GM21515 (cell line): Measurements from ENCODE around the gene C17orf67.
"Not testable (repeated sequence)": the region's sequence is repeated elsewhere in the genome, so short reads cannot be mapped to it uniquely, and the experiment has no call there.

ENCODE experiments used
- ATAC-seq: cut with Tn5 transposase; IDR thresholded peaks from one replicate; pipeline ENCODE4 v1.9.1; 2021; ENCODE audit not compliant: unreplicated experiment

The C17orf67 gene

DNA sequence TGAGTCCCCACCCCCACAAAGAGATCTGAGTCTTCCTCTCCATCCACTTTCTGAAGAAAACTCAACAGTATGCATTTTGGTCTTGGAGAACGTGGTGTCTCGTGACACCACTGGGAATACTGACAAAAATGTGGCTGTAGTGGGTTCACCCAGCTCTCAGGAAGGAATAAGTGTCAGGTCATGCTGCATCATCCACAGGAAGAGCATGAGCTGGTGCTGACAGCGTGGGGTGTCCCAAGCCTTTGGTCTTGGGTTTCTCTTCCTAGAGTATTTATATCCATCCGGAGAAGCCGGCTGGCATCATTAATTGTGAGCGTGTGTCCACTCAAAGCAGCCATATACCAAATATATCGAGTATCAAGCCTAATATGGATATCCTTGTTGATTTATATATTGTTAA is 55.9 kb downstream of the C17orf67 start:
- no peak for ATAC-seq

DNA sequence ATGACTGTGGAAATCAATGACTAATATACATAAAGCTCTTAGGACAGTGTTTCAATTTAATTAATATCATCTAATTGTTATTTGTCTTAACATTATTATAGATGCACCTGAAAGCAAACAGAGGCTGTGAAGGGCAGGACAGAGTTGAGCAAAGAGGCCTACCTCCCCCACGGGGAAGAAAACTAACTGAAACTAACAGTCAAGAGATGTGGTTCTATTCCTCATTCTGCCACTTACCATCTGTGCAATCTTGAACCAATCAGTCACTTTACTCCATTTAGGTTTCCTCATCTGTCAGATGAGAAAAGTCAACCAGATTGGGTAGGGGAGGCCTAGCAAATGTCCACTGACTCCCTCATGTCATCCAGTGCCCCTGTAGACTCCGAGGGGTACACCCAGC is 59.1 kb downstream of the C17orf67 start:
- ATAC-seq, result no peak

- ATAC-seq, result no peak
These were observed 60.6 kb downstream of the C17orf67 start for GRCh38 chr17:56773124-56773523.

GRCh38 chr17:56772442-56772841 is 61.3 kb downstream of the C17orf67 start:
- no peak for ATAC-seq

GRCh38 chr17:56771975-56772374 is 61.7 kb downstream of the C17orf67 start:
- no peak for ATAC-seq

DNA sequence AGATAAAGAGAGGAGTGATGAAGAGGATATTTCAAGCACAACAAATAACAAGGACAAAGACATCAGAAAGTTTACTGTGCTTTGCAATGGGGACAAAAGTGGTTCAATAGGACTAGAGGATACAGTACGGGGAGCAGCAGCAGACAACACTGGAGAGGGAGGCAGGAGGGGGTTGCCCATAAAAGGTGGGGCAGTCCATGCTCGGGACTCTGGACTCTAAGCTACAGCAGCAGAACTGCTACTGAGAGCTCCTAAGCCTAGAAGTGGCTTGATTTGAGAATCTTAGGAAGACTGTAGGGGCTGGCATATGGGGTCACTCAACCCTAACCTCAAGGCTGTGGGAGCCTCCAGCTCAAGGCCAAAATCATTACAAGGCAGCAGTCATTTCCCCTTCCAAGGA is 62.2 kb downstream of the C17orf67 start:
- ATAC-seq, result no peak

GRCh38 chr17:56770427-56770826 is 63.3 kb downstream of the C17orf67 start:
- no peak for ATAC-seq

GRCh38 chr17:56765449-56765848 is 68.3 kb downstream of the C17orf67 start:
- ATAC-seq, result no peak

- ATAC-seq, result no peak
These were observed 70.7 kb downstream of the C17orf67 start for GRCh38 chr17:56762988-56763387.

- ATAC-seq, result no peak
These were observed 71.6 kb downstream of the C17orf67 start for GRCh38 chr17:56762144-56762543.

- ATAC-seq, result no peak
These were observed 72.3 kb downstream of the C17orf67 start for GRCh38 chr17:56761387-56761786.

DNA sequence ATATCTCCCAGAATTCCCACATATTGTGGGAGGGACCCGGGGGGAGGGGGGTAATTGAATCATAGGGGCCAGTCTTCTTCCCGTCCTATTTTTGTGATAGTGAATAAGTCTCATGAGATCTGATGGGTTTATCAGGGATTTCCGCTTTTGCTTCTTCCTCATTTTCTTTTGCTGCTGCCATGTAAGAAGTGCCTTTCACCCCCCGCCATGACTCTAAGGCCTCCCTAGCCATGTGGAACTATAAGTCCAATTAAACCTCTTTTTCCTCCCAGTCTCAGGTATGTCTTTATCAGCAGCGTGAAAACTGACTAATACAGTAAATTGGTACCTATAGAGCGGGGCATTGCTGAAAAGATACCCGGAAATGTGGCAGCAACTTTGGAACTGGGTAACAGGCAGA is 76.1 kb downstream of the C17orf67 start:
- not testable (repeated sequence) for ATAC-seq

DNA sequence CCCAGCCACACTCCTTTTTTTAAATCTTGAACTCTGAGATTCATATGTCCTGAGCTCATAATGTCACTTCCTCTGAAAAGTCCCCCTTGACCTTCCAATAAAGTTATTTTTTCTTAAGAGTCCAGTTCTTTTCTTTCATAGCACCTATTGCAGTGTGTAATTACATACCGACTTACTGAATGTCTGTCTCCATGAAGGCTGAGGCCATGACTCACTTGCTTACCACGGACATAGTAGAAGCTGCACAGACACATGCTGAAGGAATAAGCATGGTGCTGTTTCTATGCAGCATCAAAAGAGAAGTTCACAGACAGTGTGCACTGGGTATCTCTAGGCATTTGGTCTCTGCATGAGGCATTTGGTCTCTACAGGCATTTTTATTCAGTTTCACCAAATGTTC is 77.2 kb downstream of the C17orf67 start:
- ATAC-seq, result no peak

DNA sequence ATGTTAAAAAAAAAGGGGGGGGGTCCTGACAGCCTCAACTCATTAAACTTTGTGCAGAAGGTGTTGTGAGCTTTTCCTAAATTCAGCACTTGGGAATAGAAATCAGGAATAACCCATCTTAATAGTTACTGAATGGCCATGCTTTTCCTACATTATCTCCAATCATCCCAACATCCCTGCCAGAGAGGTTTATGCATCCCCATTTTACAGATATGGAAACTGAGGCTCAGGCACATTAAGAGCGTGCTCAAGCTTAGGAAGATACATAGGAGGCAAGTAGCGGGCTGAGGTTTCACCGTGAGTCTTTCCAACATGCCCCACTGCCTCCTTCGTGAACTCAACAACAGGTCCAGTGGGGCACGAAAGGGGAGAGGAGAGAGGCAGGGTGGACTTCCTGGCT is 78.4 kb downstream of the C17orf67 start:
- no peak for ATAC-seq

- no peak for ATAC-seq
These were observed 79.1 kb downstream of the C17orf67 start for GRCh38 chr17:56754523-56755208.

DNA sequence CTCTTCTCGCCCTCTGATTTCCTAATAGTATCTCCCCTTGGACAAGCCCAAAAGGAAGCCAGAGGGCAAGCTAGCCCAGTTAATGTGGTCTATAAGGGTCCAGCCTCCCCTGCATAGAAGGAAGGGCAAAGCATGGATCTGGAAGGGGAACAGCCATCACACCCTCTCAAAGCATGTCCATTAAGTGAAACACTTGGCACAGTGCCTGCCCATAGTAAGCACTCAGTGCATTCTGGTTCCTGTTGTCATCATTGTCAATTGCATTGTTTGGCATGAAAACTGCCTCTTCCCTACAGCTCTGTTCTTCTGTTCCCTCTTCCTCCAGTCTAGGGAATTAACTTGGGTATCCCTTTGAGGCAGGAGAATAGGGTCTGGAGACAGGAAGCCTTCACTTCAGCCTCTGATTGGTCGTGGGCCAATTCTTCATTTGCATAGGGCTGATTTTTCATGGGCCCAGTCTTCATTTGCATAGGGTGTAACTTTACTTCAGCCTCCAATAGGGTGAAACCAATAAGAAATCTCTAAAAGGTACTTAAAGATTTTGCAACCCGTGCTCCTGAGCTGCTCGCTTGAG is 81.4 kb downstream of the C17orf67 start:
- ATAC-seq, result no peak

DNA sequence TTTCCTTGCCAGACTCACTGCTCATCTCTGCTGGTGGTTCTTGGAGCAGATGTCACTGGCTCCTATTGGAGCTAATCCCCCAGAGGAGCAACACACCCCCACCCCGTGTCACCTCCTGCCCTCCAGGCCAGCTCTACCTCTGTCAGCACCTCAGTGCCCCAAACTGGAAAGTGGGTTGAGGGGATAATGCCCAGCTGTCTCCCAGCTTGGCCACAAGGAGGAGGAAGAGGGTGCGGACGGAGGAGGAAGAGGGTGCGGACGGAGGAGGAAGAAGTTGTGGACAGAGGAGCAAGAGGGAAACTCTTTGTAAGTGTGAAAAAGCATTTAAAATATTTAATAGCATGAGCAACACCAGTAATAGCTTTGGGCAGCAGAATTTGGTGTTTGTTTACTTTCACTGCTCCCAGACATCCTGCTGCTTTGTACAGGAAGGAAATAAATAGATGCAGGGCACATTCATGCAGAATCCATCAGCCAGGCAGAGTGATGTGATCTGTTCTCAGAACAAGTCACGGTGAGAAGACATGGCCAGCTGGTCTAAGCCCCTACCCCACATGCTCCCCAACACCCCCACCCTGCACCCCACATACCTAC is 82.5 kb downstream of the C17orf67 start:
- ATAC-seq, result no peak

DNA sequence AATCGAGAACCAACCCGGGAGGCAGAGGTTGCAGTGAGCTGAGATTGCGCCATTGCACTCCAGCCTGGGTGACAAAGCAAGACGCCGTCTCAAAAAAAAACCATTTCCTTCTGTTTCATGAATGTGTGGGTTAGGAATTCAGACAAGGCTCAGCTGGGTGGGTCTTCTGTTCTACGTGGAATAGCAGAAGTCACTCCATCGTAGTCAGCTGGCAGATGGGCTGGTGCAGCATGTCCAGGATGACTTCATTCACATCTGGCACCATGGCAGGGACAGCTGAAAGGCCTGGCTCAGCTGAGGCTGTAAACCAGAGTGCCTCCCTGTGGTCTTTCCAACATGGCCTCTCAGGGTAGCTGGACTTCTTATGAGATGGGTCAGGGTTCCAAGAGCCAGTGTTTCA is 89.0 kb downstream of the C17orf67 start:
- no peak for ATAC-seq

DNA sequence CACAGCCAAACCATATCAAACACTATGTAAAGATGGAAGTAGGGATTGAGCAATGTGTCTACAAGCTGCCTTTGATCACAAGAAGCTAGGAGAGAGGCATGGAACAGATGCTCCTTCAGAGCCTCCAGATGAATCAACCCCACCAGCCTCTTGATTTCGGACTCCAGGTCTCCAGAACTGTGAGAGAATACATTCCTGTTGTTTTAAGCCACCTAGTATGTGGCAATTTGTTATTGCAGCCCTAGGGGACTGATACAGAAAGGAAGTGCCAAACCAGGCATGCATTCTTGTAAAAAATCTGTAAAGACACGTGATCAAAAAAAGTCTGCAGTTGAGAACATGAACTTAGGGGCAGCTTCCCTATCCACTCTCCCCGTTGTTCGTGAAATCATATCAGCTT is 91.1 kb downstream of the C17orf67 start:
- ATAC-seq, result no peak
